ENCODE data around the gene EPB41L4A. TPM values are rescaled to one million over a fixed set of nuclear protein-coding genes. Genes with fewer than 3 reads are reported as not detected.

EPB41L4A gene
- total RNA-seq, 1 donor from 2014 or later: 27.2 TPM

- H3K9me3 Mint-ChIP-seq: peaks cover 12% of the 10 kb centered on the region
- peak overlapping the region; percentile 92 for H3K27ac Mint-ChIP-seq
- H3K4me3 Mint-ChIP-seq: peak overlapping the region; percentile 67
- H3K36me3 Mint-ChIP-seq: peaks cover 10% of the 10 kb centered on the region
- no peaks in the 10 kb centered on the region for H3K27me3 Mint-ChIP-seq
- no peak for TF ChIP-seq CTCF (conservative IDR thresholded peaks at IDR 0.05)
- peaks cover 7% of the 10 kb centered on the region for H3K4me1 Mint-ChIP-seq (ENCODE audit: unreplicated experiment)
- no peak for DNase-seq (ENCODE audit: extremely low spot score, unreplicated experiment)
Observed at GRCh38 chr5:112318346-112318745, 100.7 kb downstream of the EPB41L4A start.

- Mint-ChIP-seq H3K36me3 (peaks cover 10% of the 10 kb centered on the region), H3K9me3 (peaks cover 12% of the 10 kb centered on the region), H3K4me3 (peak overlapping the region; percentile 67), H3K27me3 (no peaks in the 10 kb centered on the region), H3K4me1 (ENCODE audit: unreplicated experiment) (peaks cover 9% of the 10 kb centered on the region), H3K27ac (peak overlapping the region; percentile 92)
- no peak for DNase-seq (ENCODE audit: extremely low spot score, unreplicated experiment)
- no peak for TF ChIP-seq CTCF (conservative IDR thresholded peaks at IDR 0.05)
Observed at GRCh38 chr5:112317866-112318265, 101.2 kb downstream of the EPB41L4A start.

- peaks cover 10% of the 10 kb centered on the region for H3K36me3 Mint-ChIP-seq
- no peak for TF ChIP-seq CTCF (conservative IDR thresholded peaks at IDR 0.05)
- H3K27me3 Mint-ChIP-seq: no peaks in the 10 kb centered on the region
- H3K9me3 Mint-ChIP-seq: peaks cover 12% of the 10 kb centered on the region
- H3K27ac Mint-ChIP-seq: peak overlapping the region; percentile 92
- peaks cover 13% of the 10 kb centered on the region for H3K4me1 Mint-ChIP-seq (ENCODE audit: unreplicated experiment)
- H3K4me3 Mint-ChIP-seq: no peak overlapping the region
- no peak for DNase-seq (ENCODE audit: extremely low spot score, unreplicated experiment)
Observed at GRCh38 chr5:112316731-112317130, 102.3 kb downstream of the EPB41L4A start.

GRCh38 chr5:112316006-112316405, 103.1 kb downstream of the EPB41L4A start:
- H3K4me3 Mint-ChIP-seq: peak overlapping the region; percentile 65
- no peaks in the 10 kb centered on the region for H3K27me3 Mint-ChIP-seq
- peaks cover 12% of the 10 kb centered on the region for H3K9me3 Mint-ChIP-seq
- H3K4me1 Mint-ChIP-seq (ENCODE audit: unreplicated experiment): peaks cover 13% of the 10 kb centered on the region
- no peak for DNase-seq (ENCODE audit: extremely low spot score, unreplicated experiment)
- peak overlapping the region; percentile 92 for H3K27ac Mint-ChIP-seq
- TF ChIP-seq CTCF (conservative IDR thresholded peaks at IDR 0.05): no peak
- H3K36me3 Mint-ChIP-seq: peaks cover 10% of the 10 kb centered on the region

- Mint-ChIP-seq H3K36me3 (peaks cover 4% of the 10 kb centered on the region), H3K9me3 (no peaks in the 10 kb centered on the region), H3K4me1 (ENCODE audit: unreplicated experiment) (peaks cover 10% of the 10 kb centered on the region), H3K4me3 (no peak overlapping the region), H3K27me3 (no peaks in the 10 kb centered on the region), H3K27ac (no peak overlapping the region)
- no peak for TF ChIP-seq CTCF (conservative IDR thresholded peaks at IDR 0.05)
- DNase-seq (ENCODE audit: extremely low spot score, unreplicated experiment): no peak
Observed at GRCh38 chr5:112312295-112313275, 106.5 kb downstream of the EPB41L4A start.

Measured in type B pancreatic cell (in vitro differentiated cells).